K562 (cell line): ENCODE results near the gene TXNRD1. TPM values are rescaled to one million over a fixed set of nuclear protein-coding genes. Genes with fewer than 3 reads are reported as not detected.

Experiments used
- ATAC-seq: fragments of 200-7000 bp; cut with Tn5 transposase; 3 replicates; pipeline ENCODE4 v1.9.1; 2020; ENCODE audit warnings: moderate library complexity
- BruUV-seq: library from RNA; stranded (reverse); fragments of 400-500 nt; replicated peaks from 2 replicates; lab custom pipeline; 2021; lab: Mats Ljungman, UMichigan
- CTCF ChIA-PET: fragments of 300-600 bp; formaldehyde crosslinking; extraction: SDS; loops from one replicate; lab custom pipeline; 2021; ENCODE audit warnings: low intra/inter-chr PET ratio; lab: Yijun Ruan, JAX
- POLR2A ChIA-PET: fragments of 300-600, 350-650 bp; sonication (Branson Sonifier 250); formaldehyde crosslinking; extraction: SDS; loops from one replicate; lab custom pipeline; 2021; ENCODE audit warnings: antibody characterized with exemption, inconsistent platforms; lab: Yijun Ruan, JAX
- DNase-seq, 4 experiments: peaks; one replicate each; pipeline versions ENCODE4 v3.0.0 to v3.0.0-alpha.2; 2011 to 2018; ENCODE audit warnings: low spot score in 3 of 4, mixed read lengths in 3 of 4; ENCODE audit errors: extremely low read depth in 1 of 4
- FAIRE-seq: peaks from 2 replicates; lab custom pipeline; 2011; peaks lifted over from hg19 to GRCh38; lab: Jason Lieb, UNC
- H2AFZ ChIP-seq: 2 replicates; pipeline ENCODE4 v1.6.0; 2011; ENCODE audit warnings: low read depth, low read length, control low read depth, inconsistent platforms
- H3K27ac ChIP-seq: fragments of 200-600 bp; 3 replicates; pipeline ENCODE4 v1.8.0; 2011; ENCODE audit warnings: low read depth, mild to moderate bottlenecking, control low read depth, inconsistent platforms, low read length, moderate library complexity, mixed read lengths; ENCODE audit errors: extremely low read depth
- H3K27me3 ChIP-seq, 2 experiments: fragments of 300-600 bp in 1 of 2; 2 replicates in 1 of 2; 3 replicates in 1 of 2; pipeline versions ENCODE4 v1.6.0 to v1.8.0; 2011; ENCODE audit warnings: inconsistent platforms in 2 of 2, low read length in 2 of 2, mild to moderate bottlenecking in 1 of 2, mixed read lengths in 1 of 2, moderate library complexity in 1 of 2; ENCODE audit not compliant: control insufficient read depth in 2 of 2, insufficient read depth in 2 of 2
- H3K36me3 ChIP-seq: fragments of 300-600 bp; 3 replicates; pipeline ENCODE4 v1.8.0; 2011; ENCODE audit warnings: mild to moderate bottlenecking, low read length, inconsistent platforms; ENCODE audit not compliant: control insufficient read depth, insufficient read depth
- H3K4me1 ChIP-seq, 2 experiments: fragments of 200-600 bp in 1 of 2; replicated peaks in 1 of 2; 2 replicates in 1 of 2; 3 replicates in 1 of 2; pipeline versions ENCODE4 v1.5.1 to v1.8.0; 2011; ENCODE audit warnings: inconsistent platforms in 2 of 2, low read length in 2 of 2, mild to moderate bottlenecking in 1 of 2, mixed read lengths in 1 of 2, moderate library complexity in 1 of 2; ENCODE audit not compliant: control insufficient read depth in 2 of 2, insufficient read depth in 2 of 2
- H3K4me2 ChIP-seq: 2 replicates; pipeline ENCODE4 v1.6.1; 2011; ENCODE audit warnings: low read length, control low read depth, inconsistent platforms, mixed read lengths; ENCODE audit not compliant: insufficient read depth
- H3K4me3 ChIP-seq: fragments of 200-600 bp; sonication (generic), shearing (Covaris generic); 2 replicates; pipeline ENCODE4 v1.5.1; 2016; ENCODE audit warnings: control low read depth, inconsistent platforms
- H3K79me2 ChIP-seq: fragments of 200-600 bp; 3 replicates; pipeline ENCODE4 v1.8.0; 2011; ENCODE audit warnings: low read length, inconsistent platforms; ENCODE audit not compliant: control insufficient read depth, insufficient read depth
- H3K9ac ChIP-seq, 2 experiments: 2 replicates each; pipeline versions ENCODE4 v1.6.0 to v1.6.1; 2011; ENCODE audit warnings: low read depth in 2 of 2, low read length in 2 of 2, control low read depth in 1 of 2, inconsistent platforms in 1 of 2, mild to moderate bottlenecking in 1 of 2, mixed read lengths in 1 of 2; ENCODE audit not compliant: insufficient read depth in 1 of 2
- H3K9me1 ChIP-seq: one replicate; pipeline ENCODE4 v1.6.0; 2011; ENCODE audit warnings: inconsistent platforms, mild to moderate bottlenecking, low read length, moderate library complexity; ENCODE audit not compliant: control insufficient read depth, insufficient read depth
- H3K9me3 ChIP-seq: replicated peaks from 2 replicates; pipeline ENCODE4 v1.5.1; 2011; ENCODE audit warnings: low read depth, low read length, inconsistent platforms; ENCODE audit not compliant: control insufficient read depth, insufficient read depth
- H4K20me1 ChIP-seq: replicated peaks from 2 replicates; pipeline ENCODE4 v1.6.1; 2011; ENCODE audit warnings: low read length, inconsistent platforms, mixed read lengths; ENCODE audit not compliant: control insufficient read depth, insufficient read depth
- CHD7 ChIP-seq: fragments of 200-600 bp; sonication (generic); IDR thresholded peaks from one replicate; pipeline ENCODE4 v1.6.1; 2012; ENCODE audit warnings: mild to moderate bottlenecking, low read depth, low read length, inconsistent platforms
- HDAC6 ChIP-seq: IDR thresholded peaks from 2 replicates; pipeline ENCODE4 v1.6.1; 2012; ENCODE audit warnings: low read depth, mild to moderate bottlenecking, control low read depth, inconsistent platforms, low read length, moderate library complexity
- TCF7L2 ChIP-seq: fragments of 150-350 bp; IDR thresholded peaks from 2 replicates; pipeline ENCODE4 v1.6.1; 2016; ENCODE audit warnings: low read depth, mild to moderate bottlenecking, low read length, moderate library complexity
- ZNF316 ChIP-seq: fragments of 450-650 bp; IDR thresholded peaks from 2 replicates; pipeline ENCODE4 v1.6.1; 2016
- ZNF449 ChIP-seq: fragments of 250-450 bp; sonication (Bioruptor Pico); IDR thresholded peaks from 2 replicates; pipeline ENCODE4 v1.8.0; 2022; ENCODE audit warnings: moderate library complexity, mild to moderate bottlenecking, inconsistent platforms
- in situ Hi-C: fragments of 300-500 bp; cut with MboI; formaldehyde crosslinking; loops from 4 replicates; pipeline ENCODE4 v1.15.0; 2018; ENCODE audit warnings: inconsistent platforms, mixed read lengths
- intact Hi-C: fragments of 100-400 bp; cut with micrococcal nuclease; formaldehyde crosslinking; loops from 2 replicates; pipeline ENCODE4 v1.14.2; 2022
- polyA plus RNA-seq, 8 experiments: library from polyadenylated mRNA; depleted of rRNA in 4 of 8; stranded (reverse) in 5 of 8; unstranded in 3 of 8; fragments of >200 nt; fragmentation: Nextera tagmentation in 2 of 8; fragmentation: Illumina TruSeq in 1 of 8; extraction: Ambion mirVana in 2 of 8; extraction: Trizol in 1 of 8; gene quantifications; 2 replicates each; pipeline versions ENCODE4 v1.2.1 to v1.2.3, GENCODE V29; 2011 to 2014; ENCODE audit warnings: inconsistent platforms in 1 of 8, missing spikeins in 1 of 8
- total RNA-seq, 7 experiments: library from RNA; depleted of rRNA in 6 of 7; stranded (reverse); fragments of >200 nt in 6 of 7; fragmentation: Illumina TruSeq in 2 of 7; extraction: Trizol in 2 of 7; gene quantifications; 2 replicates each; pipeline versions ENCODE4 v1.2.1 to v1.2.3, GENCODE V29; 2011 to 2021; ENCODE audit warnings: low replicate concordance in 1 of 7
- TF ChIP-seq, protein P1 (sequence below): fragments of 450-650 bp; formaldehyde crosslinking; conservative IDR thresholded peaks from 2 replicates; pipeline ENCODE4 v1.4.0; 2022; ENCODE audit warnings: mild to moderate bottlenecking, missing genetic modification characterization

Gene TXNRD1
- total and polyA plus RNA-seq, 9 of the 15 experiments (the other 6 are each of a cell fraction or from before 2014, with no cell fraction given), result 107 to 189 (median 146) TPM

DNA sequence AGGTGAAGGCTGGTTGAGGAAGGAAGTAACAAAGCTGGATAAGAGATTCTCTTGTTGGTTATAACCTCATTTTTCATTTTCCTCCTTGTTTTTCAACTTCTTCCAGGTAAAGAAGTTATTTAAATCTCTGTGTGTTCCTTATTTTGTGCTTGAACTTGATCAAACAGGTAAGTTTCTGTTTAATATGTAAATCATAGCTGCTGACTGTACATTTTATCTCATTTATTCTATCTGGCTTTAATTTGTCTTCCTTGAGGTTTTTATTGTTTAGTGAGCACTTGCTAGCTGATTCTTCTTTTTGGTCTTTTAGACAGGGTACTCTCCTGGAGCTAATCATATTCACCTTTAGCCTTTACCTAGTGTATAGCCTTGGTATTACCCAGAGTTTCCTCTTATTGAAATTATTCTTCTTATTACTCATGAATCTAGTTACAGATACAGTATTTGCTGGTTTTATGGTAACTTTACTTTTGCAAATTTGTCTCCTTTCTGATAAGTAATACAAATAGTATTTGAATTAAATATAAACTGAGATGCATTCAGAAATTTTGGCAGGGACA, 42.4 kb downstream of the TXNRD1 start:
- H4K20me1 ChIP-seq, result no peaks in the 10 kb centered on the region
- BruUV-seq, result no TSS peak
- POLR2A ChIA-PET, result interaction anchor here (0.6 to 1.4 kb wide), 4 partner anchors 9 to 317 kb away, joined by 3 to 6 read pairs (median 4); no protein-coding TSS in a partner anchor
- no peak overlapping the region for H2AFZ ChIP-seq
- no peaks in the 10 kb centered on the region for H3K79me2 ChIP-seq
- no peak for TF ChIP-seq TCF7L2
- TF ChIP-seq, protein P1, sequence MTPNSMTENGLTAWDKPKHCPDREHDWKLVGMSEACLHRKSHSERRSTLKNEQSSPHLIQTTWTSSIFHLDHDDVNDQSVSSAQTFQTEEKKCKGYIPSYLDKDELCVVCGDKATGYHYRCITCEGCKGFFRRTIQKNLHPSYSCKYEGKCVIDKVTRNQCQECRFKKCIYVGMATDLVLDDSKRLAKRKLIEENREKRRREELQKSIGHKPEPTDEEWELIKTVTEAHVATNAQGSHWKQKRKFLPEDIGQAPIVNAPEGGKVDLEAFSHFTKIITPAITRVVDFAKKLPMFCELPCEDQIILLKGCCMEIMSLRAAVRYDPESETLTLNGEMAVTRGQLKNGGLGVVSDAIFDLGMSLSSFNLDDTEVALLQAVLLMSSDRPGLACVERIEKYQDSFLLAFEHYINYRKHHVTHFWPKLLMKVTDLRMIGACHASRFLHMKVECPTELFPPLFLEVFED (CRISPR knock-in tag), result no peak
- TF ChIP-seq ZNF316, result peak; percentile 52; the same call in 1 of the 2 replicates
- TF ChIP-seq ZNF449 (CRISPR knock-in tag), result no peak
- TF ChIP-seq CHD7, result no peak
- TF ChIP-seq HDAC6, result no peak
- H3K4me3 ChIP-seq, result no peak overlapping the region
- intact Hi-C loops, result no loop called here
- no peak for DNase-seq
- no peak overlapping the region for H3K9ac ChIP-seq
- CTCF ChIA-PET, result no interaction called here
- FAIRE-seq, result no peak
- no peaks in the 10 kb centered on the region for H3K27me3 ChIP-seq
- H3K4me2 ChIP-seq, result no peak overlapping the region
- in situ Hi-C loops, result no loop called here
- no peaks in the 10 kb centered on the region for H3K36me3 ChIP-seq
- H3K9me3 ChIP-seq, result 0 out of 2 replicates have a peak, but pooled peaks cover 2% of the 10 kb centered on the region
- H3K27ac ChIP-seq, result no peak overlapping the region
- peaks cover 0 to 4% of the 10 kb centered on the region in 2 experiments; a peak in 3 of 5 replicates for H3K4me1 ChIP-seq
- H3K9me1 ChIP-seq, result no peaks in the 10 kb centered on the region
- ATAC-seq, result no peak
